SU-DHL-6 (cell line): ENCODE results near the gene OR5D18.

ENCODE experiments used
- H2AFZ ChIP-seq: fragments of 200-600 bp; sonication (generic); 2 replicates; pipeline ENCODE4 v1.6.1; 2014; ENCODE audit warnings: low read depth, mild to moderate bottlenecking, moderate library complexity, mixed read lengths, antibody characterized with exemption, low read length; ENCODE audit not compliant: severe bottlenecking
- H3F3A ChIP-seq: fragments of 200-600 bp; shearing (Covaris generic); 2 replicates; pipeline ENCODE4 v1.6.0; 2016; ENCODE audit warnings: antibody characterized with exemption, mild to moderate bottlenecking; ENCODE audit not compliant: insufficient read depth
- H3K27ac ChIP-seq: fragments of 200-600 bp; sonication (generic); 2 replicates; pipeline ENCODE4 v1.5.1; 2016; ENCODE audit warnings: low read depth, mild to moderate bottlenecking, low read length, moderate library complexity, mixed read lengths
- H3K27me3 ChIP-seq: fragments of 200-600 bp; sonication (generic), shearing (Covaris generic); 2 replicates; pipeline ENCODE4 v1.6.0; 2014; ENCODE audit warnings: mild to moderate bottlenecking, low read length
- H3K36me3 ChIP-seq: fragments of 200-600 bp; sonication (generic); 2 replicates; pipeline ENCODE4 v1.6.1; 2014; ENCODE audit warnings: mild to moderate bottlenecking, low read length, mixed read lengths
- H3K4me2 ChIP-seq: fragments of 300-600, 200-600 bp; shearing (Covaris generic), sonication (generic); 2 replicates; pipeline ENCODE4 v1.6.0; 2014; ENCODE audit warnings: low read length, low read depth, mild to moderate bottlenecking; ENCODE audit not compliant: poor library complexity, severe bottlenecking
- H3K4me3 ChIP-seq: fragments of 200-600 bp; sonication (generic); 2 replicates; pipeline ENCODE4 v1.5.1; 2014; ENCODE audit warnings: antibody characterized with exemption, low read length, mild to moderate bottlenecking, mixed read lengths; ENCODE audit not compliant: insufficient read depth, poor library complexity, severe bottlenecking
- H3K79me2 ChIP-seq: fragments of 200-600 bp; sonication (generic); 2 replicates; pipeline ENCODE4 v1.6.1; 2014; ENCODE audit warnings: mild to moderate bottlenecking, low read length, moderate library complexity; ENCODE audit not compliant: insufficient read depth
- H3K9ac ChIP-seq: fragments of 200-600 bp; sonication (generic); 2 replicates; pipeline ENCODE4 v1.7.0; 2014; ENCODE audit warnings: mild to moderate bottlenecking, low read length
- H3K9me2 ChIP-seq: fragments of 200-600 bp; sonication (generic); replicated peaks from 2 replicates; pipeline ENCODE4 v1.6.1; 2014; ENCODE audit warnings: low read length; ENCODE audit not compliant: insufficient read depth
- H3K9me3 ChIP-seq: fragments of 200-600 bp; sonication (generic); 2 replicates; pipeline ENCODE4 v1.6.1; 2014; ENCODE audit warnings: low read length, mixed read lengths; ENCODE audit not compliant: insufficient read depth
- H4K20me1 ChIP-seq: fragments of 200-600 bp; sonication (generic); 2 replicates; pipeline ENCODE4 v1.6.1; 2014; ENCODE audit warnings: low read depth, mild to moderate bottlenecking, antibody characterized with exemption, low read length, moderate library complexity, mixed read lengths
- EZH2phosphoT487 ChIP-seq: fragments of 200-600 bp; sonication (generic), shearing (Covaris generic); conservative IDR thresholded peaks from 2 replicates; pipeline ENCODE4 v1.6.1; 2018; ENCODE audit warnings: mild to moderate bottlenecking, antibody characterized with exemption, low read length, moderate library complexity, mixed read lengths
- TF ChIP-seq, protein P1 (sequence below): fragments of 200-600 bp; sonication (generic); IDR thresholded peaks from one replicate; pipeline ENCODE4 v1.5.1; 2017; ENCODE audit warnings: antibody characterized with exemption, mild to moderate bottlenecking, low read length, moderate library complexity; ENCODE audit not compliant: insufficient read depth, poor library complexity, severe bottlenecking

Gene OR5D18

DNA sequence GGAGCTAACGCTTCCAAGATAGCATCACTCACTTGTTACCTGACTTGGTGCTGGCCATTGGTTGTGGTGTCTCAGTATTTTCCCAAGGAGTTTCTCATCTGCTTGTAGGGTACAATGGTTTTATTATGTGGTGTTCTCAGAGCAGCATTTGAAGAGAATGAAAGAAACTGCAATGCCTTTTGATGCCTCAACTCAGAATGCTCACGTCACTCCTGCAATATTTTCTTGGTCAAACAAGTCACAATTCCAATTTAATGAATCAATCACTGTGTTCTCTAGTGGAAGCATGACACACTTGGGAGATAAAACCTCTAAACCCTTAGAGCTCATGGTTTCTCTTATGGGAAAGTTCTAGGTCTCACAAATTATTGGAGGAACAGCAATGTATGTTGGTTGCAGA lies 26.1 kb upstream of the OR5D18 start:
- Histone ChIP-seq H3K9ac (no peak overlapping the region), H3K9me3 (no peaks in the 10 kb centered on the region), H3K4me2 (no peak overlapping the region), H3F3A (no peaks in the 10 kb centered on the region), H4K20me1 (no peaks in the 10 kb centered on the region), H3K27ac (no peak overlapping the region), H3K36me3 (no peaks in the 10 kb centered on the region), H3K4me3 (no peak overlapping the region), H2AFZ (no peak overlapping the region), H3K9me2 (no peaks in the 10 kb centered on the region), H3K79me2 (no peaks in the 10 kb centered on the region), H3K27me3 (no peaks in the 10 kb centered on the region)
- TF ChIP-seq EZH2phosphoT487, result no peak
- TF ChIP-seq, protein P1, sequence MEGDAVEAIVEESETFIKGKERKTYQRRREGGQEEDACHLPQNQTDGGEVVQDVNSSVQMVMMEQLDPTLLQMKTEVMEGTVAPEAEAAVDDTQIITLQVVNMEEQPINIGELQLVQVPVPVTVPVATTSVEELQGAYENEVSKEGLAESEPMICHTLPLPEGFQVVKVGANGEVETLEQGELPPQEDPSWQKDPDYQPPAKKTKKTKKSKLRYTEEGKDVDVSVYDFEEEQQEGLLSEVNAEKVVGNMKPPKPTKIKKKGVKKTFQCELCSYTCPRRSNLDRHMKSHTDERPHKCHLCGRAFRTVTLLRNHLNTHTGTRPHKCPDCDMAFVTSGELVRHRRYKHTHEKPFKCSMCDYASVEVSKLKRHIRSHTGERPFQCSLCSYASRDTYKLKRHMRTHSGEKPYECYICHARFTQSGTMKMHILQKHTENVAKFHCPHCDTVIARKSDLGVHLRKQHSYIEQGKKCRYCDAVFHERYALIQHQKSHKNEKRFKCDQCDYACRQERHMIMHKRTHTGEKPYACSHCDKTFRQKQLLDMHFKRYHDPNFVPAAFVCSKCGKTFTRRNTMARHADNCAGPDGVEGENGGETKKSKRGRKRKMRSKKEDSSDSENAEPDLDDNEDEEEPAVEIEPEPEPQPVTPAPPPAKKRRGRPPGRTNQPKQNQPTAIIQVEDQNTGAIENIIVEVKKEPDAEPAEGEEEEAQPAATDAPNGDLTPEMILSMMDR, result no peak

DNA sequence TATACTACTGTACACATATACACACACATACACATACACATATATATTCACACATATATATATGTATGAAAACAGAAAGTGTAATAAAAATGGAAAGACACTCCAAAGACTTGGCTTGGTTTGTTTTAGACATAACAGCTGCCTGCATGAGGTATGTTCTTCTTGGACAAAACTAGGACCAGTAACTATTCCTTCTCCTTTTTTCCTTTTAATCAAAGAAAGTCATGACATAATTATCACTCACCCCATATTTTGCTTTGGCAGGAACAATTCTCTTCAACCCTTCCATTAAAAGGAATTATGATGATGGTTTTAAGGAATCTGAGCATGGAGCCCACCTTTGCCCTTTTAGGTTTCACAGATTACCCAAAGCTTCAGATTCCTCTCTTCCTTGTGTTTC lies 24.2 kb upstream of the OR5D18 start, which contains the start of gene OR5D14:
TSS of gene OR5D14 (plus strand) at position 301 of the 400 bp plus-strand sequence. CDS start at position 301, 0 bp downstream.
- Histone ChIP-seq H3K9ac (no peak within 1 kb of the TSS), H3K79me2 (no peaks in the 10 kb centered on the region), H3K4me2 (no peak within 1 kb of the TSS), H3K9me3 (no peaks in the 10 kb centered on the region), H3K27ac (no peak within 1 kb of the TSS), H2AFZ (no peak within 1 kb of the TSS), H4K20me1 (no peaks in the 10 kb centered on the region), H3K4me3 (no peak within 1 kb of the TSS), H3F3A (no peaks in the 10 kb centered on the region), H3K9me2 (no peaks in the 10 kb centered on the region), H3K36me3 (no peaks in the 10 kb centered on the region), H3K27me3 (no peaks in the 10 kb centered on the region)
- TF ChIP-seq, protein P1, result no peak
- no peak for TF ChIP-seq EZH2phosphoT487

DNA sequence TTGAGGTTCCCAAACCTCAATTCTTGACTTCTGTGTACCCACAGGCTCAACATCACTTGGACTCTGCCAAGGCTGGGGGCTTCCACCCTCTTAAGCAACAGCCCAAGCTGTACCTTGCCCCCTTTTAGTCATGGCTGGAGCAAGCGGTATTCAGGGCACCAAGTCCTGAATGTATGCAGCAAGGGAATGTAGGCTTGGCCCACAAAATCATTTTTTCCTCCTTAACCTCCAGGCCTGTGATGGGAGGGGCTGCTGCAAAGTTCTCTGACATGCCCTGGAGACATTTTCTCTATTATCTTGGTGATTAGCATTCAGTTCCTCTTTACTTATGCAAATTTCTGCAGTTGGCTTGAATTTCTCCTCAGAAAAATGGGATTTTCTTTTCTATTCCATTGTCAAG lies 13.2 kb upstream of the OR5D18 start:
- Histone ChIP-seq H3K4me2 (no peak overlapping the region), H3K9me3 (no peaks in the 10 kb centered on the region)

More for the DNA sequence above, 13.2 kb upstream of the OR5D18 start:
- no peaks in the 10 kb centered on the region for H3K9me2 ChIP-seq
- H3K27ac ChIP-seq, result no peak overlapping the region
- H3K36me3 ChIP-seq, result no peaks in the 10 kb centered on the region
- H3K4me3 ChIP-seq, result no peak overlapping the region
- H3K79me2 ChIP-seq, result no peaks in the 10 kb centered on the region
- no peak overlapping the region for H2AFZ ChIP-seq
- H4K20me1 ChIP-seq, result no peaks in the 10 kb centered on the region
- no peaks in the 10 kb centered on the region for H3F3A ChIP-seq
- no peak overlapping the region for H3K9ac ChIP-seq
- H3K27me3 ChIP-seq, result no peaks in the 10 kb centered on the region
- no peak for TF ChIP-seq EZH2phosphoT487
- TF ChIP-seq, protein P1, result no peak
